PC-3 (cell line): ENCODE data around the gene BCAT1. TPM values are rescaled to one million over a fixed set of nuclear protein-coding genes. Genes with fewer than 3 reads are reported as not detected.

Source experiments
- ATAC-seq: fragments of 200-7000 bp; cut with Tn5 transposase; 2 replicates; pipeline ENCODE4 v1.9.1; 2020; ENCODE audit warnings: mild to moderate bottlenecking, moderate library complexity
- BruUV-seq: library from RNA; stranded (reverse); fragments of 400-500 nt; replicated peaks from 2 replicates; lab custom pipeline; 2021; lab: Mats Ljungman, UMichigan
- CTCF ChIA-PET: fragments of 300-600 bp; sonication (Branson Sonifier 250); formaldehyde crosslinking; loops from one replicate; lab custom pipeline; 2022; ENCODE audit warnings: antibody characterized with exemption; lab: Charles Lee
- POLR2A ChIA-PET: fragments of 300-600 bp; sonication (Branson Sonifier 250); formaldehyde crosslinking; loops from one replicate; lab custom pipeline; 2022; ENCODE audit warnings: antibody characterized with exemption; ENCODE audit not compliant: unreplicated experiment; lab: Charles Lee
- DNase-seq: peaks from one replicate; pipeline ENCODE4 v3.0.0-alpha.2; 2015
- H2AFZ ChIP-seq: fragments of 300-600 bp; sonication (generic); 2 replicates; pipeline ENCODE4 v1.6.0; 2016; ENCODE audit warnings: antibody characterized with exemption, low read length
- H3F3A ChIP-seq: fragments of 300-600 bp; sonication (generic); one replicate; pipeline ENCODE4 v1.6.0; 2017; ENCODE audit warnings: antibody characterized with exemption, low read length, control low read depth, mild to moderate bottlenecking; ENCODE audit not compliant: unreplicated experiment
- H3K27ac ChIP-seq: fragments of 300-600 bp; sonication (generic); 2 replicates; pipeline ENCODE4 v1.5.1; 2016; ENCODE audit warnings: mild to moderate bottlenecking, low read length
- H3K27me3 ChIP-seq: fragments of 300-600 bp; sonication (generic); 2 replicates; pipeline ENCODE4 v1.6.1; 2016; ENCODE audit warnings: low read length, mixed read lengths
- H3K36me3 ChIP-seq: fragments of 300-600 bp; sonication (generic); 2 replicates; pipeline ENCODE4 v1.6.1; 2016; ENCODE audit warnings: low read depth, mixed run types, low read length, mixed read lengths
- H3K4me1 ChIP-seq: fragments of 300-600 bp; sonication (generic); 2 replicates; pipeline ENCODE4 v1.5.1; 2016; ENCODE audit warnings: low read length; ENCODE audit not compliant: insufficient read depth
- H3K4me2 ChIP-seq: fragments of 300-600 bp; sonication (generic); 2 replicates; pipeline ENCODE4 v1.6.0; 2016; ENCODE audit warnings: low read length
- H3K4me3 ChIP-seq: fragments of 300-600 bp; sonication (generic); 2 replicates; pipeline ENCODE4 v1.5.1; 2016; ENCODE audit warnings: mild to moderate bottlenecking, low read length, mixed read lengths
- H3K79me2 ChIP-seq: fragments of 300-600 bp; sonication (generic); 2 replicates; pipeline ENCODE4 v1.6.1; 2017; ENCODE audit warnings: low read length, mixed read lengths
- H3K9ac ChIP-seq: fragments of 300-600 bp; sonication (generic); 2 replicates; pipeline ENCODE4 v1.6.0; 2016; ENCODE audit warnings: mild to moderate bottlenecking, low read length
- H3K9me2 ChIP-seq: fragments of 300-600 bp; sonication (generic); replicated peaks from 2 replicates; pipeline ENCODE4 v1.6.1; 2016; ENCODE audit warnings: mixed run types, low read length, mixed read lengths
- H3K9me3 ChIP-seq: fragments of 300-600 bp; sonication (generic); 2 replicates; pipeline ENCODE4 v1.6.1; 2016; ENCODE audit warnings: low read length, mixed read lengths
- H4K20me1 ChIP-seq: fragments of 300-600 bp; sonication (generic); 2 replicates; pipeline ENCODE4 v1.6.1; 2016; ENCODE audit warnings: low read length, mixed read lengths
- CTCF ChIP-seq: fragments of 300-600 bp; sonication (generic); conservative IDR thresholded peaks from 2 replicates; pipeline ENCODE4 v1.5.1; 2017; ENCODE audit warnings: antibody characterized with exemption, low read depth, mild to moderate bottlenecking, low read length
- EZH2 ChIP-seq: fragments of 300-600 bp; sonication (generic); IDR thresholded peaks from one replicate; pipeline ENCODE4 v1.6.1; 2017; ENCODE audit warnings: antibody characterized with exemption, mild to moderate bottlenecking, low read length; ENCODE audit not compliant: unreplicated experiment
- EZH2phosphoT487 ChIP-seq: fragments of 300-600 bp; sonication (generic); IDR thresholded peaks from 2 replicates; pipeline ENCODE4 v1.6.1; 2018; ENCODE audit warnings: mild to moderate bottlenecking, antibody characterized with exemption, low read length, borderline replicate concordance
- intact Hi-C: fragments of 100-400 bp; cut with micrococcal nuclease; formaldehyde crosslinking; loops from 2 replicates; pipeline ENCODE4 v1.9.0; 2023
- total RNA-seq: library from RNA; depleted of rRNA; stranded (reverse); fragments of >200 nt; gene quantifications from 2 replicates; pipeline ENCODE4 v1.2.3, GENCODE V29; 2014

The BCAT1 gene
- total RNA-seq, 1 experiment from 2014 or later: not detected

GRCh38 chr12:24977711-24978110, 28.8 kb upstream of the BCAT1 start:
- no peaks in the 10 kb centered on the region for H4K20me1 ChIP-seq
- H3K4me3 ChIP-seq: no peak overlapping the region
- H3K27me3 ChIP-seq: no peaks in the 10 kb centered on the region
- no peak for DNase-seq
- intact Hi-C loops: no loop called here
- no peak overlapping the region for H3K9ac ChIP-seq
- H3K4me1 ChIP-seq: no peaks in the 10 kb centered on the region
- no peak overlapping the region for H3K27ac ChIP-seq
- H3F3A ChIP-seq: no peaks in the 10 kb centered on the region
- H3K9me2 ChIP-seq: no peaks in the 10 kb centered on the region
- no peaks in the 10 kb centered on the region for H3K36me3 ChIP-seq
- no peaks in the 10 kb centered on the region for H3K9me3 ChIP-seq
- ChIA-PET CTCF (no interaction called here), POLR2A (interaction anchor here (0.6 kb wide), 1 partner anchor 75 kb away, joined by 3 read pairs; no protein-coding TSS in a partner anchor)
- ATAC-seq: no peak
- BruUV-seq: no TSS peak
- TF ChIP-seq CTCF (no peak), EZH2 (no peak), EZH2phosphoT487 (no peak)
- no peak overlapping the region for H3K4me2 ChIP-seq
- no peak overlapping the region for H2AFZ ChIP-seq
- no peaks in the 10 kb centered on the region for H3K79me2 ChIP-seq

GRCh38 chr12:24977060-24977459, 28.2 kb upstream of the BCAT1 start:
- Histone ChIP-seq H3K36me3 (no peaks in the 10 kb centered on the region), H3K4me1 (no peaks in the 10 kb centered on the region), H4K20me1 (no peaks in the 10 kb centered on the region), H3K4me3 (no peak overlapping the region), H3K4me2 (no peak overlapping the region), H3K27me3 (no peaks in the 10 kb centered on the region), H2AFZ (no peak overlapping the region), H3K9ac (no peak overlapping the region), H3F3A (no peaks in the 10 kb centered on the region), H3K9me3 (no peaks in the 10 kb centered on the region), H3K79me2 (no peaks in the 10 kb centered on the region), H3K27ac (no peak overlapping the region), H3K9me2 (no peaks in the 10 kb centered on the region)
- ATAC-seq (no peak), DNase-seq (no peak)
- no TSS peak for BruUV-seq
- intact Hi-C loops: no loop called here
- CTCF ChIA-PET: no interaction called here
- TF ChIP-seq EZH2phosphoT487 (no peak), CTCF (no peak), EZH2 (no peak)
- POLR2A ChIA-PET: interaction anchor here (0.6 kb wide), 1 partner anchor 150 kb away, joined by 3 read pairs; no protein-coding TSS in a partner anchor

- Histone ChIP-seq H3K9me2 (no peaks in the 10 kb centered on the region), H3K79me2 (no peaks in the 10 kb centered on the region), H3K27ac (no peak overlapping the region), H3K9ac (no peak overlapping the region), H3K9me3 (no peaks in the 10 kb centered on the region), H3K4me2 (no peak overlapping the region), H4K20me1 (no peaks in the 10 kb centered on the region), H2AFZ (no peak overlapping the region), H3K27me3 (no peaks in the 10 kb centered on the region), H3K4me1 (no peaks in the 10 kb centered on the region), H3K36me3 (no peaks in the 10 kb centered on the region), H3K4me3 (no peak overlapping the region), H3F3A (no peaks in the 10 kb centered on the region)
- POLR2A ChIA-PET: no interaction called here
- no peak for TF ChIP-seq CTCF
- TF ChIP-seq EZH2phosphoT487: no peak
- no peak for TF ChIP-seq EZH2
- ATAC-seq (no peak), DNase-seq (no peak)
- CTCF ChIA-PET: no interaction called here
- BruUV-seq: no TSS peak
- intact Hi-C loops: no loop called here
These were observed 26.5 kb upstream of the BCAT1 start for GRCh38 chr12:24975425-24975824.
